ENCODE measurements around the gene KRTAP10-12.

DNA sequence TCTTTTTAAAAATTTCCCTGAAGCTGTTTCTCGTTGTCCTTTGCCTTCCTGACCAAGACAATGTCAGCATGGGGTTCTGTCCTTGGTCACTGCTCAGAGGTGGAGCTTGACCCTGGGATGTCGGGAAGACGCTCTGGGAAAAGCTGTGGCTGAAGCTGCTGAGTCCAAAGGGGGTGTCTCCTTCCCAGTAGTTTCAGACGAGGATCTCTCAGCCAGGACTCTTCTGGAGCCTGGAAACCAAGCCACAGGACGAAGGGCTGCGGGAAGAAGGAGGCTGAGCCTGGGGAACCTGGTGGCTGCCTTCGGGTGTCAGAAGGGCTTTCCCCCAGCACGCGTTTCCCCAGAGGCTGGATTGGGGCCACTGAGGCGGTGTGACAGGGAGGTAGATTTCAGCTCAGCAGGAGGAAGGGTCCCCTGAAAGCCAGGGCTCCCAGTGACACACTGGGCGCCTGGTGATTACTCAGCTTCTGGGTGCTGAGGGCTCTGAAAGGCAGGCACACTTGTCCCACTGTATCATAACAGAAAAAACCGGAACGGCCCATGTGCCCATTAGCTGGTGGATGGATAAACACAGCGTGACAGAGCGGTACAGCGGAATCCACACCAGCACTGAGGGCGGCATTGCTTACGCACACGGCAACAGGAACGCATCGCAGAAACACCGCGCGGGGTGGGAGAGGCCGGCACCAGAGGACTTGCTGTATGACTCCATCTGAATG, 10.0 kb upstream of the KRTAP10-12 start:
- TF ChIP-seq EZH2phosphoT487 (IDR thresholded peaks at IDR 0.05; ENCODE audit: insufficient read depth, low read depth): no peak
- TF ChIP-seq EZH2 (IDR thresholded peaks at IDR 0.05; ENCODE audit: insufficient read depth, poor library complexity, severe bottlenecking): no peak
